IPS-18a (cell line): ENCODE data around the gene ABCB10.

Source experiments
- H3K27ac ChIP-seq: one replicate; pipeline ENCODE4 v1.5.1; 2013; ENCODE audit warnings: low read length
- H3K27me3 ChIP-seq: one replicate; pipeline ENCODE4 v1.6.1; 2013; ENCODE audit warnings: mild to moderate bottlenecking, low read length; ENCODE audit not compliant: control insufficient read depth, insufficient read depth
- H3K36me3 ChIP-seq: one replicate; pipeline ENCODE4 v1.6.1; 2013; ENCODE audit warnings: low read depth, low read length; ENCODE audit not compliant: control insufficient read depth
- H3K4me1 ChIP-seq: one replicate; pipeline ENCODE4 v1.6.1; 2013; ENCODE audit warnings: low read depth, low read length; ENCODE audit not compliant: control insufficient read depth
- H3K4me3 ChIP-seq: one replicate; pipeline ENCODE4 v1.5.1; 2013; ENCODE audit warnings: low read length
- H3K9ac ChIP-seq: one replicate; pipeline ENCODE4 v1.6.1; 2013; ENCODE audit warnings: mild to moderate bottlenecking, low read length, moderate library complexity
- H3K9me3 ChIP-seq: one replicate; pipeline ENCODE4 v1.6.1; 2013; ENCODE audit warnings: low read depth, low read length; ENCODE audit not compliant: control insufficient read depth

ABCB10 gene

DNA sequence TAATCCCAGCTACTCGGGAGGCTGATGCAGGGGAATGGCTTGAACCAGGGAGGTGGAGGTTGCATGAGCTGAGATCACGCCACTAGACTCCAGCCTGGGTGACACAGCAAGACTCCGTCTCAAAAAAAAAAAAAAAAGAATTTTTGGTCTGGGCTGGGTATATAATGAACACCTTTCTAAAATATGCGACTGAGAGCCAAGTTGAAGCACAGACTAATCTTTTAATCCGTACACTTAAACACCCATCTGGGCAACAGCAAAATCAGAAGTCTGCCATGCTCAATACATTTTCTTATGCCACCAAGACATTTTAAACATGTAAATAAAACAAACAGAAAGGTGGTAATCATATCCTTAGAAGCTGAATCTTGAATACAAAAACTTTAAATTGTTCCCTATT is 31.6 kb upstream of the ABCB10 start:
- H3K27me3 ChIP-seq = no peaks in the 10 kb centered on the region
- no peak overlapping the region for H3K4me3 ChIP-seq
- H3K9ac ChIP-seq = no peak overlapping the region
- no peak overlapping the region for H3K27ac ChIP-seq
- H3K36me3 ChIP-seq = peaks cover 11% of the 10 kb centered on the region
- no peaks in the 10 kb centered on the region for H3K4me1 ChIP-seq
- no peaks in the 10 kb centered on the region for H3K9me3 ChIP-seq

DNA sequence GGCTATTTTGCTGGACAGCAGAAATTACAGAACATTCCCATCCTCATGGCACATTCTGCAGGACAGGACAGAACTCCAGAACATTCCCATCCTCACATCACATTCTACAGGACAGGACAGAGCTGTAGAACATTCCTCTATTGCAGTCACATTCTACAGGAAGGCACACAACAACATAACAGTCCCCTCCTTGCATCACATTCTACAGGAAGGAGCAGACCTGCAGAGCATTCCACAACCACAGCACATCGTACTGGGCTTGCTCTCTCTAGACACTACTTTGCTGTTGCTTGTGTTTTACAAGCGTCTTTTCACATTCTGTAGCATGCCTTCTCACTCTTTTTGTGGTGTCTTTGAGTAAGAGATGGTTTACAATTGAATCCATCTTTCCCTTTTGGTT is 26.8 kb upstream of the ABCB10 start:
- Histone ChIP-seq H3K27me3 (no peaks in the 10 kb centered on the region), H3K9ac (no peak overlapping the region), H3K4me3 (no peak overlapping the region), H3K4me1 (no peaks in the 10 kb centered on the region), H3K9me3 (no peaks in the 10 kb centered on the region), H3K27ac (no peak overlapping the region), H3K36me3 (no peaks in the 10 kb centered on the region)

DNA sequence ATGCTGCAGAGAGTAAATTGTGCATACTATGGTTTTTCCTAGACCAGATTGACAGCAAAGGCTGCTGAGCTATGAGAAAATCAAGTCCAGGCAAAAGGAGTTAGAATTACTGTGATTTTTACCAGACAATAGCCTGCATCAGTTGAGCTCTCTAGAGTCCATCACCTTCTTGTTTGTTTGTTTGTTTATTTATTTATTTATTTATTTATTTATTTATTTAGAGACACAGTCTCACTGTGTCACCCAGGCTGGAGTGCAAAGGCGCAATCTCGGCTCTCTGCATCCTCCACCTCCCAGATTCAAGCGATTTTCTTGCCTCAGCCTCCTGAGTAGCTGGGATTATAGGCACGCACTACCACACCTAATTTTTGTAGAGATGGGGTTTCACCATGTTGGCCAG is 24.2 kb upstream of the ABCB10 start:
- no peaks in the 10 kb centered on the region for H3K36me3 ChIP-seq
- H3K4me3 ChIP-seq = no peak overlapping the region
- no peaks in the 10 kb centered on the region for H3K9me3 ChIP-seq
- H3K9ac ChIP-seq = no peak overlapping the region
- H3K4me1 ChIP-seq = peaks cover 5% of the 10 kb centered on the region
- H3K27ac ChIP-seq = no peak overlapping the region
- H3K27me3 ChIP-seq = no peaks in the 10 kb centered on the region

DNA sequence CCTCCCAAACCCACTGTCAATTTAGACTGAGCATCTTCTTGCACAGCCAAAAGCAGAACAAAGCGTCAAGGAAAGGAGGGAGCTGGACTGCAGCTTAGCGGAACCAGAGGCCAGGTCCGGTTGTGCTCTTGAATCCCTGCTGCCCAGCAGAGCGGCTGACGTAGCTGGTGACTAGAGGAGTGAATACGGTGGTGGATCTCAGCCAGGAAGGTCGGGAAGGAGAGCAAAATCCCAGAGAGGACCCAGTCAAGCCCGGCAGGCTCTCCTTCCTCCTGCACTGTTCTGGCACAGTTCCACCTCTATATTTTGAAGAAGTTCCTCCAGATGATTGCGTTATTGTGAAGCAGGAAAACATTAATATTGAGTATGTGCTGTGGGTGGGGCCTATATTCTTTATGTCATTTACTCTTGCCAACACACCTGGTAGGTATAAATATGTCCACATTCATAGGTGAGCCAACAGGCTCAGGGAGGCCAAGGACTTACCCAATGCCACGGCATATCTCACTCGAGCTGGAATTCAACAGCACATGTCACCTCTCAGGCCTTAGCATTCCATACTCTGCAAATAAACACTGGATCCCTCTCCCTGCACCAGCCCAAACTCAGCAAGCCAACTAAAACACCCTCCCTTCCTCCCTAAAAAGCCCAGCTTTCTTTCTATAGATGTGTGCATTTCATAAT is 23.6 kb upstream of the ABCB10 start:
- Histone ChIP-seq H3K4me1 (peaks cover 5% of the 10 kb centered on the region), H3K27ac (no peak overlapping the region), H3K9me3 (no peaks in the 10 kb centered on the region), H3K4me3 (no peak overlapping the region), H3K36me3 (no peaks in the 10 kb centered on the region), H3K9ac (no peak overlapping the region), H3K27me3 (no peaks in the 10 kb centered on the region)

DNA sequence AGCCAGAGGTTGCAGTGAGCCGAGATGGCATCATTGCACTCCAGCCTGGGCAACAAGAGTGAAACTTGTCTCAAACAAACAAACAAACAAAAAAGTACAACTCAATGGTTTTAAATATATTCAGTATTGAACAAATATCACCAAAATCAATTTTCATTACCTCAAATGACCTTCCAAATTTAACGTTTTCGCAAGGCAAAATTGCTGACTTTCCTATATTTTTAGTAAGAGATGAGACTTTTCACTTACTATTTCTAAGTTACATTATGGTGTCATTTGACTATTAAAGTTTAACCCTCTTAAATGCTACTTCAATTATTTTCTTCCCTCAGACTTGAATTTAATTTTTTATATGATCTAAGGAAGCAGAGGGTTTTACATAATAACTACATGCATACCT is 23.0 kb upstream of the ABCB10 start:
- Histone ChIP-seq H3K27me3 (no peaks in the 10 kb centered on the region), H3K9me3 (no peaks in the 10 kb centered on the region)

DNA sequence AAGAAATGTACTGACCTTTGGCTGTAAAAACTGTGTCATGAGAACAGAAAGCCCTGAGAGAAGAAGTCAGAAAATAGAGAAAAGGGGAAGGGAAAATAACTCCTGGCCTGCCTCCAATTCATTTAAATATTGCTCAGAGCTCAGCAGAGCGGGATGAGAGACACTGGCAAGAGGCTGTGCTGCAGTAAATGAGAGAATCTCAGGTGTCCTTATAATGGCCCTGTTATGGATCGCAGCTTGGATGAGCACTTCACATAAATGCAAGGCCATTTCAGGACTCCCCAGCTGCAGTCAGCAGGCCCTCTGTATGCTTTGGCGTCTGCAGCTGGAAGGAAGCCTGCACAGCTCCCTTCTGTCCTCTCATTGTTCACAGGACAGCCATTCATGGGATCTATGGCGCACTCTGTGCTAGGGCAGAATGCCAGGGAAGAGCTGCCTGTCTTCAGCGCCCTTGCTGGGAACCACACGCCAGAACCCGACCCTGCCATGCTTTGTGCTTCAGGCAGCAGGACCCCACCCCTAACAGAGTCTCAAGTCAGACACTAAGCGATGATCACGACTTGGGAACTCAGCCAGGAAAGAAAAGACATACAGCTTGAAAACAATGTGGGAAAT is 20.7 kb upstream of the ABCB10 start:
- Histone ChIP-seq H3K27ac (no peak overlapping the region), H3K27me3 (no peaks in the 10 kb centered on the region), H3K9me3 (no peaks in the 10 kb centered on the region), H3K4me3 (no peak overlapping the region), H3K9ac (no peak overlapping the region), H3K4me1 (peaks cover 5% of the 10 kb centered on the region), H3K36me3 (no peaks in the 10 kb centered on the region)

More for the DNA sequence above, 23.0 kb upstream of the ABCB10 start:
- Histone ChIP-seq H3K9ac (no peak overlapping the region), H3K4me1 (peaks cover 5% of the 10 kb centered on the region), H3K36me3 (no peaks in the 10 kb centered on the region), H3K27ac (no peak overlapping the region), H3K4me3 (no peak overlapping the region)

DNA sequence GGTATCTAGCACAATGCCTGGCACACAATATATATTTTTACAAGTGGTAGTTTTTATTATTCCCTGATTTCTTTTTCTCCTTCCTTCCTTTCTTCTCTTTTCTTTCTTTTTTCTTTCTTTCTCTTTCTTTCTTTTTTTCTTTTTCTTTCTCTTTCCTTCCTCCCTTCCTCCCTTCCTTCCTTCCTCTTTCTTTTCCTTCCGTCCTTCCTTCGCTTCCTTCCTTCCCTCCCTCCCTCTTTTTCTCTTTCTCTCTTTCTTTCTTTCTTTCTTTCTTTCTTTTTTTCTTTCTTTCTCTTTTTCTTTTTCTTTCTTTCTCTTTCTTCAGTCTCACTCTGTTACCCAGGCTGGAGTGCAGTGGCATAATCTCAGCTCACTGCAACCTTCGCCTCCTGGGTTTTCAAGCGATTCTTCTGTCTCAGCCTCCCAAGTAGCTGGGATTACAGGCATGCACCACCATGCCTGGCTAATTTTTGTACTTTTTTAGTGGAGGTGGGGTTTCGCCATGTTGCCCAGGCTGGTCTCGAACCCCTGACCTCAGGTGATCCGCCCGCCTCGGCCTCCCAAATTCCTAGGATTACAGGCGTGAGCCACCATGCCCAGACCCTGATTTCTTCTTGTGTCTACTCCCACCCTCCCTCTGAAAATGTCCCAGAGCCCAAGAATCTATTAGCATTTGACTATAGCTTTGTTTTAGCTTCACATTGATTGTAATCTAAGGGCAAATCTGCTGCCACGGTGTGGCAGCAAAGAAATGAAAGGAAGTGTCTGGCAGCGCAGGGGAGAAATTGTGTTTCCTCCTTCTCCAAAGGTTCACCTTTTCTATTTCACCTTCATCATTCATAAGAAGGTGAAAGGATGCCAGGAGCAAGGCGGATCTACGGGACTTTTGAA is 19.9 kb upstream of the ABCB10 start:
- no peak overlapping the region for H3K4me3 ChIP-seq
- no peaks in the 10 kb centered on the region for H3K9me3 ChIP-seq
- H3K4me1 ChIP-seq = peaks cover 5% of the 10 kb centered on the region
- H3K36me3 ChIP-seq = no peaks in the 10 kb centered on the region
- no peak overlapping the region for H3K9ac ChIP-seq
- H3K27ac ChIP-seq = no peak overlapping the region
- no peaks in the 10 kb centered on the region for H3K27me3 ChIP-seq

DNA sequence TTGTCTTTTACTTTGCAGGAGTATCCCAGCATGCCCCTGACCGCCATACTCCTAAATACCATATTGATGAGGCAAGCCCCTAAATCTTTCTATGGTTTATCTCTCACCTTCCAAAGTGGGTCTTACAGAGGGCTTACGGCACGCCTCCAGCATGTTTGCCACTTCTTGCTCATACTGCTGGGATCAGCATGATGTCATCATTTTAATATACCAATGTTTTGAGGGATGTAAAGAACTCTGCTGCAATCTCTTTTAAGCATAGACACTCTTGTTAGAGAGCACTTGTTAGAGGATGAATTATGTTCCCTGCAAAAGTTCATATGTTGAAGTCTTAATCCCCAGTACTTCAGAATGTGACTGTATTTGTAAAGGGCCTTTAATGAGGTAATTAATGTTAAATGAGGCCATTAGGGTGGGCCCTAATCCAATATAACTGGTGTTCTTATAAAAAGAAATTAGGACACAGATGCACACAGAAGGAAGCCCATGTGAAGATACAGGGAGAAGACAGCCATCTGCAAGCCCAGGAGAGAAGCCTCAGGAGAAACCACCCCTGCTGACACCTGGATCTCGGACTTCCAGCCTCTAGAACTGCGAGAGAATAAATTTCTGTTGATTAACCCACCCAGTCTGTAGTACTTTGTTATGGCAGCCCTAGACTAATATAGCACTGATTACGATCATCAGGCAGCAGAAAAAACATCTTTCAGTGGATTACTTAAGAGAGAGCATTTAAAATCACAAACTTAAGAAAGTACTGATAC is 16.4 kb upstream of the ABCB10 start:
- Histone ChIP-seq H3K4me1 (peaks cover 5% of the 10 kb centered on the region), H3K27ac (no peak overlapping the region)

DNA sequence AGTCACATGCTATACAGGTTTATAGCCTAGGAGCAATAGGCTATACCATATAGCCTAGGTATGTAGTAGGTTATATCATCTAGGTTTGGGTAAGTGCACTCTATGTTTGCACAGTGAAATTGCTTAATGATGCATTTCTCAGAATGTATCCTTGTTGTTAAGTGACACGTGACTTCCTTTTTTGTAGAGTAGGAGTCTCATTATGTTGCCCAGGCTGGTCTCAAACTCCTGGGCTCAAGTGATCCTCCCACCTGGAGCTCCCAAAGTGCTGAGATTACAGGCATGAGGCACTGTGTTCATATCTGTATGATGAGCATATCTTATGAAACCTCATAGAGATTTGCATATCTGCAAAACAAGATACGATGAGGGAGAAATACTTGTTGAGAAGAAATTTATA is 13.8 kb upstream of the ABCB10 start:
- no peaks in the 10 kb centered on the region for H3K9me3 ChIP-seq
- H3K27me3 ChIP-seq = no peaks in the 10 kb centered on the region
- no peak overlapping the region for H3K4me3 ChIP-seq
- H3K36me3 ChIP-seq = no peaks in the 10 kb centered on the region
- no peaks in the 10 kb centered on the region for H3K4me1 ChIP-seq
- H3K9ac ChIP-seq = no peak overlapping the region
- no peak overlapping the region for H3K27ac ChIP-seq

More for the DNA sequence above, 16.4 kb upstream of the ABCB10 start:
- Histone ChIP-seq H3K36me3 (no peaks in the 10 kb centered on the region), H3K9me3 (no peaks in the 10 kb centered on the region), H3K27me3 (no peaks in the 10 kb centered on the region), H3K9ac (no peak overlapping the region), H3K4me3 (no peak overlapping the region)

DNA sequence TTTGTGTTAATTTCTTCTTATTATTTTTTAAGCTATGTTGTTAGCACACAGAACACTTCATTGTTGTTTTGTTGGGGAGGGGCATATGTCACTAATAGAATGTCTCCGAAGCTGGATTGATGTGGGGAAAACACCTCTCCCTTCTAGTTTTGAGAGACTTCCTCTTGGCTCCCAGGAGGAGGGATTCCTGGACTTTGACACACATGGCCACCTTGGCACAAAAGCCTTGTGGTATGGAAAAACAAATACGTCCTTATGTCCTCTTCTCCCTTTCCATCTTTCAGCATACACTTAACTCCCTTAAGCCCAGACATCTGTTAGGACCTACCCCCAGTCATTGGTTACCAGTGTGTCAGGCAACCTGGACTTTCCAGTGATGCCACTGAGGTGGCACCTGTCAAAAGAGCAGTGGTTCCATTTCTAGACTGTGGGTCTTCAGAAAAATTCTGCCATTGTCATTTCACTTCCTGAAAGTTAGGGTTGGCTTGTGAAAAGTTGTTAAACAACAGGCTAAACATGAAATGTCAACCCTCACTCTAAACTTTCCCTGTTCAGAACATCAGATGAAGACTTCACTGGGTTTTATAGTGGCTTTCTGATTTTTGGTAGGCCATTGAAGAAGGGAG is 12.5 kb upstream of the ABCB10 start:
- H3K4me1 ChIP-seq = no peaks in the 10 kb centered on the region
- no peaks in the 10 kb centered on the region for H3K27me3 ChIP-seq
- H3K36me3 ChIP-seq = no peaks in the 10 kb centered on the region
- H3K4me3 ChIP-seq = no peak overlapping the region
- no peak overlapping the region for H3K27ac ChIP-seq
- no peaks in the 10 kb centered on the region for H3K9me3 ChIP-seq
- H3K9ac ChIP-seq = no peak overlapping the region

DNA sequence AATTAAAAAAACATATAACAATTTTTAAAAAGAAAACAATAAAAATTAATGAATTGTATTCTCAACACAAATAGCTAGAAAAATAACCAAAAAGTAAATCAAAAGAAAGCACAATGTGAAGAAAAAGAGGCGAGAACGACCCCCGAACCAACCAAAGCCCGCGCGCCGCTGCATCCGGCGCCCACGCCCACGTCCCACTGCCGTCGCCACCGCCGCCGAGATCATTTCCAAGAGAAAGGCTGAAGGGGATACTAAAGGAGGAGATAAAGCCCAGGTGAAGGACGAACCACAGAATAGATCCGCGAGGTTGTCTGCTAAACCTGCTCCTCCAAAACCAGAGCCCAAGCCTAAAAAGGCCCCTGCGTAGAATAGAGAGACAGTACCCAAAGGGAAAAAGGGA is 11.8 kb upstream of the ABCB10 start:
- no peaks in the 10 kb centered on the region for H3K27me3 ChIP-seq
- no peak overlapping the region for H3K4me3 ChIP-seq
- H3K9ac ChIP-seq = no peak overlapping the region
- no peaks in the 10 kb centered on the region for H3K36me3 ChIP-seq
- no peak overlapping the region for H3K27ac ChIP-seq
- H3K4me1 ChIP-seq = no peaks in the 10 kb centered on the region
- H3K9me3 ChIP-seq = no peaks in the 10 kb centered on the region
